ENCODE results near the gene MCF2L.

GRCh38 chr13:113092776-113093579 lies 124.0 kb downstream of the MCF2L start:
- TF ChIP-seq POLR2AphosphoS5 (IDR thresholded peaks at IDR 0.05; ENCODE audit: low read depth) (no peak), CTCF (conservative IDR thresholded peaks at IDR 0.05; ENCODE audit: low read depth in 2 of 2) (no peak), ZNF114 (CRISPR knock-in tag; IDR thresholded peaks at IDR 0.05) (no peak), EZH2 (IDR thresholded peaks at IDR 0.05; ENCODE audit: low read depth, unreplicated experiment) (no peak), EZH2phosphoT487 (IDR thresholded peaks at IDR 0.05; ENCODE audit: unreplicated experiment) (no peak), REST (IDR thresholded peaks at IDR 0.05; ENCODE audit: unreplicated experiment) (no peak), STAT1 (IDR thresholded peaks at IDR 0.05; ENCODE audit: unreplicated experiment) (no peak), CREB1 (CRISPR knock-in tag; IDR thresholded peaks at IDR 0.05; ENCODE audit: low read depth) (no peak), NANOG (IDR thresholded peaks at IDR 0.05; ENCODE audit: borderline replicate concordance) (no peak)
- TF ChIP-seq, protein P1, sequence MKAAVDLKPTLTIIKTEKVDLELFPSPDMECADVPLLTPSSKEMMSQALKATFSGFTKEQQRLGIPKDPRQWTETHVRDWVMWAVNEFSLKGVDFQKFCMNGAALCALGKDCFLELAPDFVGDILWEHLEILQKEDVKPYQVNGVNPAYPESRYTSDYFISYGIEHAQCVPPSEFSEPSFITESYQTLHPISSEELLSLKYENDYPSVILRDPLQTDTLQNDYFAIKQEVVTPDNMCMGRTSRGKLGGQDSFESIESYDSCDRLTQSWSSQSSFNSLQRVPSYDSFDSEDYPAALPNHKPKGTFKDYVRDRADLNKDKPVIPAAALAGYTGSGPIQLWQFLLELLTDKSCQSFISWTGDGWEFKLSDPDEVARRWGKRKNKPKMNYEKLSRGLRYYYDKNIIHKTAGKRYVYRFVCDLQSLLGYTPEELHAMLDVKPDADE (IDR thresholded peaks at IDR 0.05), result no peak
